Natural killer cell (primary cell): ENCODE results near the gene EXOC4. TPM values are rescaled to one million over a fixed set of nuclear protein-coding genes. Genes with fewer than 3 reads are reported as not detected.

Experiments used
- ATAC-seq, 3 donors: fragments of 150-1000 bp in 2 of 3; fragments of 200-7000 bp in 1 of 3; cut with Tn5 transposase; 1 replicate in 1 of 3; 2 replicates in 2 of 3; pipeline ENCODE4 v1.10.0; 2021; ENCODE audit warnings: mild to moderate bottlenecking in 2 of 3, moderate library complexity in 2 of 3
- DNase-seq, 2 donors: peaks; one replicate each; pipeline versions ENCODE4 v3.0.0 to v3.0.0-alpha.2; 2013 to 2021; ENCODE audit warnings: mixed read lengths in 1 of 2
- H3K27ac ChIP-seq: one replicate; pipeline ENCODE4 v1.5.1; 2013; ENCODE audit warnings: mild to moderate bottlenecking, low read length
- H3K27me3 ChIP-seq: one replicate; pipeline ENCODE4 v1.6.1; 2013; ENCODE audit warnings: low read length; ENCODE audit not compliant: control insufficient read depth, insufficient read depth
- H3K36me3 ChIP-seq: one replicate; pipeline ENCODE4 v1.6.1; 2013; ENCODE audit warnings: low read length; ENCODE audit not compliant: control insufficient read depth, insufficient read depth
- H3K4me1 ChIP-seq: one replicate; pipeline ENCODE4 v1.6.1; 2013; ENCODE audit warnings: low read length; ENCODE audit not compliant: control insufficient read depth, insufficient read depth
- H3K4me3 ChIP-seq: one replicate; pipeline ENCODE4 v1.5.1; 2013; ENCODE audit warnings: low read length
- H3K9me3 ChIP-seq: one replicate; pipeline ENCODE4 v1.6.1; 2013; ENCODE audit warnings: low read length; ENCODE audit not compliant: control insufficient read depth, insufficient read depth
- H3K27ac Mint-ChIP-seq, 2 donors: one replicate each; pipeline ENCODE4 v1.8.0; 2022; ENCODE audit warnings: mild to moderate bottlenecking in 2 of 2, mixed read lengths in 2 of 2, moderate library complexity in 1 of 2
- H3K27me3 Mint-ChIP-seq, 2 donors: one replicate each; pipeline ENCODE4 v1.8.0; 2022; ENCODE audit warnings: low read depth in 2 of 2, mixed read lengths in 2 of 2
- H3K36me3 Mint-ChIP-seq: one replicate; pipeline ENCODE4 v1.8.0; 2022; ENCODE audit warnings: mixed read lengths
- H3K4me1 Mint-ChIP-seq, 2 donors: one replicate each; pipeline ENCODE4 v1.8.0; 2022; ENCODE audit warnings: mixed read lengths in 2 of 2
- H3K4me3 Mint-ChIP-seq: one replicate; pipeline ENCODE4 v1.8.0; 2022; ENCODE audit warnings: mild to moderate bottlenecking, moderate library complexity, mixed read lengths
- H3K9me3 Mint-ChIP-seq, 2 donors: one replicate each; pipeline ENCODE4 v1.8.0; 2022; ENCODE audit warnings: mixed read lengths in 2 of 2
- CTCF ChIP-seq: fragments of 200-600 bp; IDR thresholded peaks from one replicate; pipeline ENCODE4 v1.8.0; 2022; ENCODE audit warnings: antibody characterized with exemption
- WGBS: methylation state at CpG from one replicate; pipeline ENCODE4 v1.1.7; 2013; ENCODE audit warnings: missing lambda C conversion rate; ENCODE audit not compliant: insufficient coverage; 5-methylcytosine and 5-hydroxymethylcytosine counted together
- intact Hi-C: fragments of 100-400 bp; cut with micrococcal nuclease; formaldehyde crosslinking; loops from one replicate; pipeline ENCODE4 v1.14.2; 2022
- total RNA-seq, 4 donors: library from RNA; stranded (reverse); fragments of 120-200 nt in 1 of 4; gene quantifications; one replicate each; pipeline versions ENCODE4 v1.2.3 to v1.2.4, GENCODE V29; 2013 to 2022

The EXOC4 gene
- total RNA-seq, 3 donors from 2014 or later (not counting 1 experiment from before 2014, with no cell fraction given), result 105 to 148 (median 123) TPM

DNA sequence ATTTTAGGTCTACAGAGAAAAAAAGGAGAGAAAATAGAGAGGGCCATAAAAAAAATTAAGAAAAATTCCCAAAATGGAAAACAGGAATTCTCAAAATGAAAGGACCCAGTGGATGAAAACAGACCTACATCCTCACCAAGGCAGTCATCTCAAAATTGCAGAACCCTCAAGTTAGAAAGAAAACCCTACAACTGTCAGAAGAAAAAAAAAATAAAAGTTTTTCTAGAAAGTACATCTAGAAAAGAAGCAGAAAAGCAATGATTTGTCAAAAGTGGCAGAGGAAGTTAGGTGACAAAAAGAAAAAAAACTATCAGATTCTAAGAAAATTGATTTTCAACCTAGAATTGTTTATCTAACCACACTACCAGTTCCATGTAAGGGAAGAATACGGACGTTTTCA, 706.6 kb downstream of the EXOC4 start:
- intact Hi-C loops, result no loop called here
- Histone ChIP-seq H3K27ac (no peak overlapping the region), H3K27me3 (no peaks in the 10 kb centered on the region), H3K4me3 (no peak overlapping the region), H3K9me3 (no peaks in the 10 kb centered on the region), H3K36me3 (no peaks in the 10 kb centered on the region), H3K4me1 (peaks cover 4% of the 10 kb centered on the region)
- DNase-seq (no peak), ATAC-seq (no peak)
- peaks cover 16 to 23% of the 10 kb centered on the region in 2 donors for H3K4me1 Mint-ChIP-seq
- H3K27me3 Mint-ChIP-seq, result no peaks in the 10 kb centered on the region
- no peak for TF ChIP-seq CTCF
- H3K9me3 Mint-ChIP-seq, result no peaks in the 10 kb centered on the region
- H3K27ac Mint-ChIP-seq, result no peak overlapping the region
- no peak overlapping the region for H3K4me3 Mint-ChIP-seq
- no peaks in the 10 kb centered on the region for H3K36me3 Mint-ChIP-seq
- WGBS, result no CpG with 5 or more reads among the region's 2 CpGs

- no peaks in the 10 kb centered on the region for H3K36me3 ChIP-seq
- H3K4me3 ChIP-seq, result no peak overlapping the region
- Mint-ChIP-seq H3K36me3 (peaks cover 3% of the 10 kb centered on the region), H3K27ac (no peak overlapping the region), H3K27me3 (no peaks in the 10 kb centered on the region), H3K4me1 (peaks cover 16 to 28% of the 10 kb centered on the region in 2 donors), H3K9me3 (peaks cover 0 to 2% of the 10 kb centered on the region in 2 donors), H3K4me3 (no peak overlapping the region)
- peaks cover 4% of the 10 kb centered on the region for H3K4me1 ChIP-seq
- no peaks in the 10 kb centered on the region for H3K9me3 ChIP-seq
- H3K27me3 ChIP-seq, result no peaks in the 10 kb centered on the region
- H3K27ac ChIP-seq, result no peak overlapping the region
- intact Hi-C loops, result no loop called here
- DNase-seq (no peak), ATAC-seq (peak in 1 of 3 donors; percentile 65)
- no peak for TF ChIP-seq CTCF
- 36% methylated on average over 3 of the region's 3 CpGs for WGBS
Observed at GRCh38 chr7:133961724-133962123, 708.8 kb downstream of the EXOC4 start.

DNA sequence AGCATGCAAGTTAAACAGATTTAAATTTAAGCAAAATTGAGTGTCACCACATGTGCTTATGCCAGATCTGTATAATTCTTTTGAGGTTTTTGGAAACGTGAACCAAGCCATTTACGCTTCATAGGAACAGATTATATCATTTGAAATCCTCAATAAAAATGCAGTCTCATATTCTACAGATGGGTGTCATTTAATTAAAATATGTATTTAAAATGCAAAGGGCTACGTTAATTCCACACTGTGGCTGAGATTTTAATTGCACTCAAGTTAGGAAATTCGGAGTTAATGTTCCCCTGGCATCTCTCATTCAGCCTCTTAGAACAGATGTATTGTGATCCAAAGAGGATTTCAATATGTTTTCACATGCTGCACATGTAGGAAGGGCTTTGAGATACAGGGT, 709.8 kb downstream of the EXOC4 start:
- intact Hi-C loops, result no loop called here
- no peak overlapping the region for H3K27ac ChIP-seq
- Mint-ChIP-seq H3K27me3 (no peaks in the 10 kb centered on the region), H3K27ac (no peak overlapping the region), H3K9me3 (peaks cover 6 to 8% of the 10 kb centered on the region in 2 donors), H3K36me3 (peaks cover 12% of the 10 kb centered on the region), H3K4me3 (no peak overlapping the region), H3K4me1 (peaks cover 16 to 28% of the 10 kb centered on the region in 2 donors)
- ATAC-seq (no peak), DNase-seq (no peak)
- no peaks in the 10 kb centered on the region for H3K9me3 ChIP-seq
- peaks cover 4% of the 10 kb centered on the region for H3K4me1 ChIP-seq
- H3K4me3 ChIP-seq, result no peak overlapping the region
- 91% methylated on average over 4 of the region's 4 CpGs for WGBS
- TF ChIP-seq CTCF, result no peak
- no peaks in the 10 kb centered on the region for H3K36me3 ChIP-seq
- no peaks in the 10 kb centered on the region for H3K27me3 ChIP-seq

GRCh38 chr7:133963629-133964028, 710.8 kb downstream of the EXOC4 start:
- Histone ChIP-seq H3K4me3 (no peak overlapping the region), H3K27me3 (no peaks in the 10 kb centered on the region), H3K27ac (no peak overlapping the region), H3K36me3 (no peaks in the 10 kb centered on the region), H3K4me1 (peaks cover 4% of the 10 kb centered on the region), H3K9me3 (no peaks in the 10 kb centered on the region)
- Mint-ChIP-seq H3K27ac (no peak overlapping the region), H3K36me3 (peaks cover 13% of the 10 kb centered on the region), H3K9me3 (peaks cover 8 to 11% of the 10 kb centered on the region in 2 donors), H3K4me1 (peaks cover 16 to 28% of the 10 kb centered on the region in 2 donors), H3K4me3 (no peak overlapping the region), H3K27me3 (no peaks in the 10 kb centered on the region)
- ATAC-seq (no peak), DNase-seq (no peak)
- intact Hi-C loops, result no loop called here
- 100% methylated on average over 1 of the region's 2 CpGs for WGBS
- TF ChIP-seq CTCF, result no peak
